ENCODE measurements around the gene DLG2.

- TF ChIP-seq, protein P1, sequence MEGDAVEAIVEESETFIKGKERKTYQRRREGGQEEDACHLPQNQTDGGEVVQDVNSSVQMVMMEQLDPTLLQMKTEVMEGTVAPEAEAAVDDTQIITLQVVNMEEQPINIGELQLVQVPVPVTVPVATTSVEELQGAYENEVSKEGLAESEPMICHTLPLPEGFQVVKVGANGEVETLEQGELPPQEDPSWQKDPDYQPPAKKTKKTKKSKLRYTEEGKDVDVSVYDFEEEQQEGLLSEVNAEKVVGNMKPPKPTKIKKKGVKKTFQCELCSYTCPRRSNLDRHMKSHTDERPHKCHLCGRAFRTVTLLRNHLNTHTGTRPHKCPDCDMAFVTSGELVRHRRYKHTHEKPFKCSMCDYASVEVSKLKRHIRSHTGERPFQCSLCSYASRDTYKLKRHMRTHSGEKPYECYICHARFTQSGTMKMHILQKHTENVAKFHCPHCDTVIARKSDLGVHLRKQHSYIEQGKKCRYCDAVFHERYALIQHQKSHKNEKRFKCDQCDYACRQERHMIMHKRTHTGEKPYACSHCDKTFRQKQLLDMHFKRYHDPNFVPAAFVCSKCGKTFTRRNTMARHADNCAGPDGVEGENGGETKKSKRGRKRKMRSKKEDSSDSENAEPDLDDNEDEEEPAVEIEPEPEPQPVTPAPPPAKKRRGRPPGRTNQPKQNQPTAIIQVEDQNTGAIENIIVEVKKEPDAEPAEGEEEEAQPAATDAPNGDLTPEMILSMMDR (conservative IDR thresholded peaks at IDR 0.05 in 1 of 2, IDR thresholded peaks at IDR 0.05 in 1 of 2; ENCODE audit: extremely low read depth in 1 of 2, insufficient read depth in 1 of 2, low read depth in 1 of 2, low read length in 2 of 2): peak; percentile 38 to 61
- no peak for TF ChIP-seq EZH2 (IDR thresholded peaks at IDR 0.05; ENCODE audit: borderline replicate concordance, low read length)
Measured at GRCh38 chr11:83723999-83724398, 1903.1 kb downstream of the DLG2 start.
